ENCODE data around the gene PKP4. TPM values are rescaled to one million over a fixed set of nuclear protein-coding genes. Genes with fewer than 3 reads are reported as not detected.
"Not testable (repeated sequence)": the region's sequence is repeated elsewhere in the genome, so short reads cannot be mapped to it uniquely, and the experiment has no call there.

PKP4 gene
- total RNA-seq, 1 donor from 2014 or later, result 70.4 TPM

- intact Hi-C loops (cut with micrococcal nuclease), result no loop called here
- ATAC-seq (no peak), DNase-seq (no peak)
These were observed 236.7 kb downstream of the PKP4 start for GRCh38 chr2:158693476-158693875.

GRCh38 chr2:158695305-158695704 is 238.6 kb downstream of the PKP4 start:
- intact Hi-C loops (cut with micrococcal nuclease), result no loop called here
- ATAC-seq (no peak), DNase-seq (no peak)

GRCh38 chr2:158695744-158696143 is 239.0 kb downstream of the PKP4 start:
- ATAC-seq; DNase-seq; intact Hi-C loops (cut with micrococcal nuclease): not testable (repeated sequence)

- intact Hi-C loops (cut with micrococcal nuclease), result no loop called here
- no peak for ATAC-seq
- no peak for DNase-seq
These were observed 242.6 kb downstream of the PKP4 start for GRCh38 chr2:158699323-158699722.

- no peak for ATAC-seq
These were observed 244.3 kb downstream of the PKP4 start for GRCh38 chr2:158701101-158701500.

GRCh38 chr2:158702740-158703139 is 246.0 kb downstream of the PKP4 start:
- intact Hi-C loops (cut with micrococcal nuclease), result no loop called here
- DNase-seq (no peak), ATAC-seq (no peak)

More at GRCh38 chr2:158701101-158701500, 244.3 kb downstream of the PKP4 start:
- intact Hi-C loops (cut with micrococcal nuclease), result no loop called here
- no peak for DNase-seq

- ATAC-seq; DNase-seq; intact Hi-C loops (cut with micrococcal nuclease): not testable (repeated sequence)
These were observed 248.1 kb downstream of the PKP4 start for GRCh38 chr2:158704724-158705465.

- ATAC-seq, result no peak
- DNase-seq, result no peak
- intact Hi-C loops (cut with micrococcal nuclease), result no loop called here
These were observed 256.2 kb downstream of the PKP4 start for GRCh38 chr2:158712791-158713522.

- ATAC-seq (no peak), DNase-seq (no peak)
- intact Hi-C loops (cut with micrococcal nuclease), result no loop called here
These were observed 256.9 kb downstream of the PKP4 start for GRCh38 chr2:158713523-158714138.

- intact Hi-C loops (cut with micrococcal nuclease), result no loop called here
- no peak for DNase-seq
- no peak for ATAC-seq
These were observed 257.7 kb downstream of the PKP4 start for GRCh38 chr2:158714420-158714819.

- intact Hi-C loops (cut with micrococcal nuclease), result no loop called here
- ATAC-seq, result no peak
- DNase-seq, result no peak
These were observed 258.6 kb downstream of the PKP4 start for GRCh38 chr2:158715357-158715756.

GRCh38 chr2:158716121-158716791 is 259.5 kb downstream of the PKP4 start:
- peak; percentile 83 for ATAC-seq
- DNase-seq, result peak; percentile 59
- intact Hi-C loops (cut with micrococcal nuclease), result no loop called here

GRCh38 chr2:158716921-158717320 is 260.2 kb downstream of the PKP4 start:
- DNase-seq, result no peak
- intact Hi-C loops (cut with micrococcal nuclease), result no loop called here
- peak; percentile 10 for ATAC-seq

- intact Hi-C loops (cut with micrococcal nuclease), result no loop called here
- ATAC-seq, result no peak
- DNase-seq, result no peak
These were observed 260.8 kb downstream of the PKP4 start for GRCh38 chr2:158717366-158718195.

- DNase-seq (no peak), ATAC-seq (no peak)
- intact Hi-C loops (cut with micrococcal nuclease), result no loop called here
These were observed 261.4 kb downstream of the PKP4 start for GRCh38 chr2:158718196-158718585.

- ATAC-seq, result no peak
- intact Hi-C loops (cut with micrococcal nuclease), result no loop called here
- no peak for DNase-seq
These were observed 262.1 kb downstream of the PKP4 start for GRCh38 chr2:158718851-158719250.

- ATAC-seq, result no peak
- intact Hi-C loops (cut with micrococcal nuclease), result no loop called here
- DNase-seq, result no peak
These were observed 262.7 kb downstream of the PKP4 start for GRCh38 chr2:158719403-158719802.

- DNase-seq (no peak), ATAC-seq (no peak)
- intact Hi-C loops (cut with micrococcal nuclease), result no loop called here
These were observed 265.7 kb downstream of the PKP4 start for GRCh38 chr2:158722266-158723105.
